Liver (tissue), 9 donors: ENCODE data around the gene C12orf75. TPM values are rescaled to one million over a fixed set of nuclear protein-coding genes. Genes with fewer than 3 reads are reported as not detected.

Experiments
- DNase-seq: peaks from one replicate; pipeline ENCODE4 v3.0.0-alpha.2; 2017; ENCODE audit warnings: low spot score
- H3K27ac ChIP-seq, 2 donors: one replicate each; pipeline ENCODE4 v1.7.0; 2013; ENCODE audit warnings: inconsistent platforms in 2 of 2, low read length in 2 of 2, control low read depth in 1 of 2, low read depth in 1 of 2, mild to moderate bottlenecking in 1 of 2
- H3K27me3 ChIP-seq, 4 donors: one replicate each; pipeline versions ENCODE4 v1.6.1 to v1.7.0; 2013; ENCODE audit warnings: low read length in 3 of 4, inconsistent platforms in 1 of 4, mild to moderate bottlenecking in 1 of 4, moderate library complexity in 1 of 4; ENCODE audit not compliant: control insufficient read depth in 4 of 4, insufficient read depth in 4 of 4
- H3K36me3 ChIP-seq, 4 donors: one replicate each; pipeline versions ENCODE4 v1.6.1 to v1.7.0; 2013; ENCODE audit warnings: low read length in 3 of 4, mild to moderate bottlenecking in 3 of 4, low read depth in 1 of 4, moderate library complexity in 1 of 4; ENCODE audit not compliant: control insufficient read depth in 4 of 4, insufficient read depth in 3 of 4
- H3K4me1 ChIP-seq, 4 donors: one replicate each; pipeline versions ENCODE4 v1.6.1 to v1.7.0; 2013; ENCODE audit warnings: low read length in 3 of 4, mild to moderate bottlenecking in 3 of 4, moderate library complexity in 1 of 4; ENCODE audit not compliant: control insufficient read depth in 4 of 4, insufficient read depth in 4 of 4
- H3K4me3 ChIP-seq, 3 donors: one replicate each; pipeline versions ENCODE4 v1.6.1 to v1.7.0; 2013; ENCODE audit warnings: low read length in 3 of 3, control low read depth in 1 of 3, low read depth in 1 of 3, mild to moderate bottlenecking in 1 of 3
- H3K9ac ChIP-seq, 2 donors: one replicate each; pipeline ENCODE4 v1.7.0; 2013; ENCODE audit warnings: low read length in 2 of 2, mild to moderate bottlenecking in 2 of 2, moderate library complexity in 2 of 2, control low read depth in 1 of 2, low read depth in 1 of 2
- H3K9me3 ChIP-seq, 4 donors: one replicate each; pipeline versions ENCODE4 v1.6.1 to v1.7.0; 2013; ENCODE audit warnings: low read length in 3 of 4; ENCODE audit not compliant: control insufficient read depth in 4 of 4
- ATF3 ChIP-seq: IDR thresholded peaks from 2 replicates; pipeline ENCODE4 v1.6.1; 2016; ENCODE audit warnings: antibody characterized with exemption
- FOXA1 ChIP-seq: IDR thresholded peaks from 2 replicates; pipeline ENCODE4 v1.6.1; 2016; ENCODE audit warnings: antibody characterized with exemption
- FOXA2 ChIP-seq: IDR thresholded peaks from 2 replicates; pipeline ENCODE4 v1.6.1; 2016; ENCODE audit warnings: antibody characterized with exemption
- GABPA ChIP-seq, 2 donors: IDR thresholded peaks in 1 of 2; conservative IDR thresholded peaks in 1 of 2; 2 replicates each; pipeline ENCODE4 v1.6.1; 2016; ENCODE audit warnings: antibody characterized with exemption in 2 of 2, mild to moderate bottlenecking in 1 of 2, moderate library complexity in 1 of 2
- HNF4A ChIP-seq, 2 donors: conservative IDR thresholded peaks; 2 replicates each; pipeline ENCODE4 v1.6.1; 2016; ENCODE audit warnings: antibody characterized with exemption in 2 of 2, mild to moderate bottlenecking in 2 of 2
- HNF4G ChIP-seq: IDR thresholded peaks from 2 replicates; pipeline ENCODE4 v1.6.1; 2016; ENCODE audit warnings: antibody characterized with exemption
- JUND ChIP-seq, 2 donors: IDR thresholded peaks; 2 replicates each; pipeline ENCODE4 v1.6.1; 2016; ENCODE audit warnings: antibody characterized with exemption in 2 of 2
- MAX ChIP-seq: IDR thresholded peaks from 2 replicates; pipeline ENCODE4 v1.6.1; 2016; ENCODE audit warnings: antibody characterized with exemption
- NR2F2 ChIP-seq: IDR thresholded peaks from 2 replicates; pipeline ENCODE4 v1.6.1; 2016; ENCODE audit warnings: antibody characterized with exemption
- RAD21 ChIP-seq, 2 donors: IDR thresholded peaks; 2 replicates each; pipeline ENCODE4 v1.6.1; 2016; ENCODE audit warnings: antibody characterized with exemption in 2 of 2, mild to moderate bottlenecking in 2 of 2
- RXRA ChIP-seq, 2 donors: IDR thresholded peaks; 2 replicates each; pipeline ENCODE4 v1.6.1; 2017 to 2018; ENCODE audit warnings: antibody characterized with exemption in 2 of 2, mild to moderate bottlenecking in 1 of 2
- SP1 ChIP-seq: IDR thresholded peaks from 2 replicates; pipeline ENCODE4 v1.6.1; 2018; ENCODE audit warnings: antibody characterized with exemption, mild to moderate bottlenecking
- TAF1 ChIP-seq: conservative IDR thresholded peaks from 2 replicates; pipeline ENCODE4 v1.6.1; 2016; ENCODE audit warnings: antibody characterized with exemption, mild to moderate bottlenecking
- YY1 ChIP-seq: IDR thresholded peaks from 2 replicates; pipeline ENCODE4 v1.6.1; 2016; ENCODE audit warnings: antibody characterized with exemption, mild to moderate bottlenecking
- WGBS: extraction: QIAGEN DNeasy Blood & Tissue Kit; methylation state at CpG from one replicate; pipeline ENCODE4 v1.1.7; 2013; 5-methylcytosine and 5-hydroxymethylcytosine counted together
- polyA plus RNA-seq, 2 donors: library from polyadenylated mRNA; stranded (reverse) in 1 of 2; unstranded in 1 of 2; fragments of 200-250 nt in 1 of 2; fragments of >200 nt in 1 of 2; fragmentation: Nextera tagmentation in 1 of 2; extraction: Ambion mirVana in 1 of 2; gene quantifications; one replicate each; pipeline versions ENCODE4 v1.2.1 to v1.2.3, GENCODE V29; 2013 to 2015
- total RNA-seq, 2 donors: library from RNA; depleted of rRNA; stranded (reverse); fragments of >200 nt; gene quantifications; one replicate each; pipeline ENCODE4 v1.2.3, GENCODE V29; 2014
- TF ChIP-seq, protein P1 (sequence below): IDR thresholded peaks from 2 replicates; pipeline ENCODE4 v1.6.1; 2016; ENCODE audit warnings: antibody characterized with exemption
- TF ChIP-seq, protein P2 (sequence below): IDR thresholded peaks from 2 replicates; pipeline ENCODE4 v1.6.1; 2016; ENCODE audit warnings: antibody characterized with exemption, mild to moderate bottlenecking
- TF ChIP-seq, protein P3 (sequence below): fragments of 150-350 bp; IDR thresholded peaks from 2 replicates; pipeline ENCODE4 v1.5.1; 2017; ENCODE audit warnings: improper control_type of control experiment, low read depth, low read length; ENCODE audit not compliant: missing input control
- donor health status: healthy.
- donor health status: healthy.
- donor health status: healthy.
- donor health status: healthy.
- donor health status: healthy.

Gene C12orf75
- total and polyA plus RNA-seq, 4 donors = 1.2 to 3.9 (median 2.8) TPM

DNA sequence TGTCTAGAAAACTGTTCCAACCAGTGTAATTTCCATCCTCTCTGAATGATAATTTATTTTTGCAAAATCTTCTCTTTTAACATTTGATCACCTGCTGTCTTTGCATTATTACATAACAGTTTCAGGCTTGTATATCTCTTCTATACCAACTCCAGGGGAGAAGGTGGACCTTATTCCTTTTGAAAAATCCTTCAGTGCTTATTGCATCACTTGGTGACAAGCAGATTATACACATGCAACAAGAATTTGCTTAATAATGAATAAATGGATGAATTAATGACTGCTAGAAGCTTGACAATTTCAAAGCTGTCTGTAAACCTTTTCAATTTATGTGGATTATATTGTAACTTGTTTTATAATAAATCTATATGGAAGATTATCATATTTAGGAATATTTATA, 37.3 kb upstream of the C12orf75 start:
- Histone ChIP-seq H3K9ac (no peak overlapping the region), H3K9me3 (no peaks in the 10 kb centered on the region), H3K4me1 (no peaks in the 10 kb centered on the region), H3K27ac (no peak overlapping the region), H3K27me3 (no peaks in the 10 kb centered on the region), H3K36me3 (no peaks in the 10 kb centered on the region), H3K4me3 (no peak overlapping the region)
- no peak for DNase-seq
- TF ChIP-seq HNF4A (conservative IDR thresholded peaks at IDR 0.05) (no peak), HNF4G (no peak), RXRA (IDR thresholded peaks at IDR 0.05) (no peak)

GRCh38 chr12:105294161-105294560, 36.3 kb upstream of the C12orf75 start:
- no peak overlapping the region for H3K4me3 ChIP-seq
- H3K9ac ChIP-seq = no peak overlapping the region
- WGBS = 87% methylated on average over 2 of the region's 2 CpGs
- no peaks in the 10 kb centered on the region for H3K4me1 ChIP-seq
- H3K36me3 ChIP-seq = no peaks in the 10 kb centered on the region
- no peak for DNase-seq
- no peaks in the 10 kb centered on the region for H3K9me3 ChIP-seq
- H3K27ac ChIP-seq = no peak overlapping the region
- H3K27me3 ChIP-seq = no peaks in the 10 kb centered on the region
- TF ChIP-seq NR2F2 (no peak), YY1 (no peak), HNF4G (no peak), GABPA (IDR thresholded peaks at IDR 0.05 in 1 of 2, conservative IDR thresholded peaks at IDR 0.05 in 1 of 2) (no peak), RXRA (IDR thresholded peaks at IDR 0.05) (no peak), FOXA2 (no peak), JUND (IDR thresholded peaks at IDR 0.05) (no peak), SP1 (no peak), HNF4A (conservative IDR thresholded peaks at IDR 0.05) (no peak), RAD21 (IDR thresholded peaks at IDR 0.05) (no peak), ATF3 (no peak), FOXA1 (no peak), TAF1 (no peak), MAX (no peak)
- TF ChIP-seq, protein P1, sequence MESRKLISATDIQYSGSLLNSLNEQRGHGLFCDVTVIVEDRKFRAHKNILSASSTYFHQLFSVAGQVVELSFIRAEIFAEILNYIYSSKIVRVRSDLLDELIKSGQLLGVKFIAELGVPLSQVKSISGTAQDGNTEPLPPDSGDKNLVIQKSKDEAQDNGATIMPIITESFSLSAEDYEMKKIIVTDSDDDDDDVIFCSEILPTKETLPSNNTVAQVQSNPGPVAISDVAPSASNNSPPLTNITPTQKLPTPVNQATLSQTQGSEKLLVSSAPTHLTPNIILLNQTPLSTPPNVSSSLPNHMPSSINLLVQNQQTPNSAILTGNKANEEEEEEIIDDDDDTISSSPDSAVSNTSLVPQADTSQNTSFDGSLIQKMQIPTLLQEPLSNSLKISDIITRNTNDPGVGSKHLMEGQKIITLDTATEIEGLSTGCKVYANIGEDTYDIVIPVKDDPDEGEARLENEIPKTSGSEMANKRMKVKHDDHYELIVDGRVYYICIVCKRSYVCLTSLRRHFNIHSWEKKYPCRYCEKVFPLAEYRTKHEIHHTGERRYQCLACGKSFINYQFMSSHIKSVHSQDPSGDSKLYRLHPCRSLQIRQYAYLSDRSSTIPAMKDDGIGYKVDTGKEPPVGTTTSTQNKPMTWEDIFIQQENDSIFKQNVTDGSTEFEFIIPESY = no peak
- TF ChIP-seq, protein P2, sequence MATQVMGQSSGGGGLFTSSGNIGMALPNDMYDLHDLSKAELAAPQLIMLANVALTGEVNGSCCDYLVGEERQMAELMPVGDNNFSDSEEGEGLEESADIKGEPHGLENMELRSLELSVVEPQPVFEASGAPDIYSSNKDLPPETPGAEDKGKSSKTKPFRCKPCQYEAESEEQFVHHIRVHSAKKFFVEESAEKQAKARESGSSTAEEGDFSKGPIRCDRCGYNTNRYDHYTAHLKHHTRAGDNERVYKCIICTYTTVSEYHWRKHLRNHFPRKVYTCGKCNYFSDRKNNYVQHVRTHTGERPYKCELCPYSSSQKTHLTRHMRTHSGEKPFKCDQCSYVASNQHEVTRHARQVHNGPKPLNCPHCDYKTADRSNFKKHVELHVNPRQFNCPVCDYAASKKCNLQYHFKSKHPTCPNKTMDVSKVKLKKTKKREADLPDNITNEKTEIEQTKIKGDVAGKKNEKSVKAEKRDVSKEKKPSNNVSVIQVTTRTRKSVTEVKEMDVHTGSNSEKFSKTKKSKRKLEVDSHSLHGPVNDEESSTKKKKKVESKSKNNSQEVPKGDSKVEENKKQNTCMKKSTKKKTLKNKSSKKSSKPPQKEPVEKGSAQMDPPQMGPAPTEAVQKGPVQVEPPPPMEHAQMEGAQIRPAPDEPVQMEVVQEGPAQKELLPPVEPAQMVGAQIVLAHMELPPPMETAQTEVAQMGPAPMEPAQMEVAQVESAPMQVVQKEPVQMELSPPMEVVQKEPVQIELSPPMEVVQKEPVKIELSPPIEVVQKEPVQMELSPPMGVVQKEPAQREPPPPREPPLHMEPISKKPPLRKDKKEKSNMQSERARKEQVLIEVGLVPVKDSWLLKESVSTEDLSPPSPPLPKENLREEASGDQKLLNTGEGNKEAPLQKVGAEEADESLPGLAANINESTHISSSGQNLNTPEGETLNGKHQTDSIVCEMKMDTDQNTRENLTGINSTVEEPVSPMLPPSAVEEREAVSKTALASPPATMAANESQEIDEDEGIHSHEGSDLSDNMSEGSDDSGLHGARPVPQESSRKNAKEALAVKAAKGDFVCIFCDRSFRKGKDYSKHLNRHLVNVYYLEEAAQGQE = no peak
- TF ChIP-seq, protein P3, sequence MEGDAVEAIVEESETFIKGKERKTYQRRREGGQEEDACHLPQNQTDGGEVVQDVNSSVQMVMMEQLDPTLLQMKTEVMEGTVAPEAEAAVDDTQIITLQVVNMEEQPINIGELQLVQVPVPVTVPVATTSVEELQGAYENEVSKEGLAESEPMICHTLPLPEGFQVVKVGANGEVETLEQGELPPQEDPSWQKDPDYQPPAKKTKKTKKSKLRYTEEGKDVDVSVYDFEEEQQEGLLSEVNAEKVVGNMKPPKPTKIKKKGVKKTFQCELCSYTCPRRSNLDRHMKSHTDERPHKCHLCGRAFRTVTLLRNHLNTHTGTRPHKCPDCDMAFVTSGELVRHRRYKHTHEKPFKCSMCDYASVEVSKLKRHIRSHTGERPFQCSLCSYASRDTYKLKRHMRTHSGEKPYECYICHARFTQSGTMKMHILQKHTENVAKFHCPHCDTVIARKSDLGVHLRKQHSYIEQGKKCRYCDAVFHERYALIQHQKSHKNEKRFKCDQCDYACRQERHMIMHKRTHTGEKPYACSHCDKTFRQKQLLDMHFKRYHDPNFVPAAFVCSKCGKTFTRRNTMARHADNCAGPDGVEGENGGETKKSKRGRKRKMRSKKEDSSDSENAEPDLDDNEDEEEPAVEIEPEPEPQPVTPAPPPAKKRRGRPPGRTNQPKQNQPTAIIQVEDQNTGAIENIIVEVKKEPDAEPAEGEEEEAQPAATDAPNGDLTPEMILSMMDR = no peak
